Measurements from ENCODE around the gene TTBK1.

- TF ChIP-seq CTCF (IDR thresholded peaks at IDR 0.05; ENCODE audit: insufficient read depth, low read length) (no peak), POLR2AphosphoS5 (IDR thresholded peaks at IDR 0.05; ENCODE audit: low read depth) (no peak), GABPA (IDR thresholded peaks at IDR 0.05; ENCODE audit: low read depth) (no peak), REST (IDR thresholded peaks at IDR 0.05; ENCODE audit: insufficient replicate concordance, low read depth) (no peak), SPI1 (IDR thresholded peaks at IDR 0.05; ENCODE audit: borderline replicate concordance, low read depth) (no peak)
Observed at GRCh38 chr6:43267619-43268354, 24.5 kb downstream of the TTBK1 start.
